NCI-H748 (cell line): ENCODE data around the gene LHPP.
A peak's percentile ranks its signal among the peaks of the same experiment; 100 is the strongest.

Experiments
- DNase-seq: peaks from one replicate; lab custom pipeline; 2025; ENCODE audit not compliant: unreplicated experiment; lab: John Stamatoyannopoulos, UW

LHPP gene

DNA sequence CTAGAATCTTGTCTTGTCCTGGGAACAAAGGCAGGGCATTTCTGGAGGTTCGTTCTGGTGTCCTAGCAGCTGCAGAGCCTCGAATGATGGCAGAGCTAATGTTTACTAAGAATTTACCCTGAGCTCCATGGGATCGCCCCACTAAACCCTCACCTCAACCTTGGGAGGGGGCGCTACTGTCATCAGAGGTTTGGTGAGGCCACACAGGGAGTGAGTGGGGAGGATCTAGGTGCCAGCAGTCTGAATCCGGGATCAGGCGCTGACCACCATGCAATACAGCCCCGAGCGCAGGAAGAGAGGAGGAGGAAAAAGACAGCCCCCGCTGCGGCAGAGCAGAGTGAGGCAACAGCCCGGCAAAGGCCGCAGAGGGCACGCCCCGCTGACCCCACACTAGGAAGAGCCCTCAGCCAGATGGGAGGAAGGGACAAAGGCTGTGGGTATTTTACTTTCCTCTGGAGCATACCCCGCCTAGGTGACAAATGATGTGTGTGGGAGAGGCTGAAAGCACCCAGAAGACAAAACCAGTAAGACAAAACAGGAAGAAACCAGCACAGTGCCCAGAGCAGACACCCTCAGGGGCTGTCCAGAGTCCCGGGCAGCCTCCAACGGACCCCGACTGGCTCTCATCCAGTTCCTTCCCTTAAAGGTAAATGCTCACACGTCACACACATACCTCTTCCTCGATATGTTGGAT is 179.1 kb downstream of the LHPP start:
- DNase-seq = no peak

DNA sequence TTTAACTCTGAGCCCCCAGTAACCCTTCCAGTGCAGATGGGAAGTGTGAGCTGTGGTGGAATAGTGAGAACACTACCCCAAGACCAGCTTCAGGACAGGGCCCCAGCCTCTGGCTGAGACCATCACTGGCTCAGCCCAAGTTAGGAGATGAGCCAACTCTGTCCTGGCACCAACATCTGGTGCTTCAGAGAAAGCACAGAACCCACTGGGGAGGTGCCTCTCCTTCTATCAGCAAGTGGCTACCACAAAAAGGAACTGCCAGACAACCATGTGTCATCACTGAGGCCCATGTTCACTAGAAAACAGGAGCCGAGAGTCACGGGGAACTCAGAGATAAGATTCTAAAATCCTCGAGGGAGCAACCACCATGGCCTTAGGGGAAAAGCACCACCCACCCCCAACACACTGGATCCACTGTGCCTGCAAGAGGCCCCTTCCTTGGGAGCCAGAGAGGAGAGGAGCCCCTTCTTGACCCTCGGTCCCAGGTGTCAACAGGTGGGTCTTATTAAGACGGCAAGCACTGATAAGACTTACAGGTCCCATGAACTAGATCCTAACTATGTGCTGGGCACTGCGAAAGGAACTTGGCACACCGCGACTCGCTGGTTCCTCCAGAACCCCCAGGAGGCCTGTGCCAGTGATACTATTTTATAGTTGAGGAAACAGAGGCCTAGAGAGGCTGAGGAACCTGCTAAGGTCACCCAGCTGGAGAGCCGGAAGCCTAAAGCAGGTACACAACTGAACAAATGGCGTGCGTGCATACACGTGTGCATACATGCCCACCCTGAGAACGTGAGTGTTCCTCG is 179.9 kb downstream of the LHPP start:
- DNase-seq = no peak

DNA sequence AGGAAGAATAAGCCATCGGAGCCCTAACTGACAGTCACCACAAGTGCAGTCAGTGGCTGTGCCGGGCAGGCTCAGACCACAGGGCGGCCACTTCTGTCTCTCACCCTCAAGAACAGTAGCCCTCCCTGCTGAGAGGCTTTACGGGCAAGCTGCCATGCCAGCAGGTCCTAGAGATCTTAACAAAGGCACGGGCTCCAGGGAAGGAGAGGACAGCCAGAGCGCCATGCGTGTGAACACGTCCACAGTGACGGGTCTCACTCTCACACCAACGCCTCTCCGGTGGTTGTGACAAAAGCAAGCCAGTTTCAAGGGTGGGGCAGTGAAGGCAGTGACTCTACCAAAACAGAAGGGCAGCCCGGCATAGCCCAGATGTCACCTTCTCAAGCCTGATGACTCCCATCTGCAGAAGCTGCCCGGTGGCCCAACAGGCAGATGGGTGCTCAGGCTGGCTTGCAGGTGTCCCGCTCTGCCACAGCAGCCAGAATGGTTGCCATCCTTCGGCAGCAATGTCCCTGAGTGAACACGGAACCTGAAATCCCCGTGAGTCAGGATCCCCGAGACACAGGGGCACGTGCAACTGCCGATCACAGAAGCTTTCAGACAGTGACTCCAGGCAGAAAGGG is 180.6 kb downstream of the LHPP start:
- no peak for DNase-seq

DNA sequence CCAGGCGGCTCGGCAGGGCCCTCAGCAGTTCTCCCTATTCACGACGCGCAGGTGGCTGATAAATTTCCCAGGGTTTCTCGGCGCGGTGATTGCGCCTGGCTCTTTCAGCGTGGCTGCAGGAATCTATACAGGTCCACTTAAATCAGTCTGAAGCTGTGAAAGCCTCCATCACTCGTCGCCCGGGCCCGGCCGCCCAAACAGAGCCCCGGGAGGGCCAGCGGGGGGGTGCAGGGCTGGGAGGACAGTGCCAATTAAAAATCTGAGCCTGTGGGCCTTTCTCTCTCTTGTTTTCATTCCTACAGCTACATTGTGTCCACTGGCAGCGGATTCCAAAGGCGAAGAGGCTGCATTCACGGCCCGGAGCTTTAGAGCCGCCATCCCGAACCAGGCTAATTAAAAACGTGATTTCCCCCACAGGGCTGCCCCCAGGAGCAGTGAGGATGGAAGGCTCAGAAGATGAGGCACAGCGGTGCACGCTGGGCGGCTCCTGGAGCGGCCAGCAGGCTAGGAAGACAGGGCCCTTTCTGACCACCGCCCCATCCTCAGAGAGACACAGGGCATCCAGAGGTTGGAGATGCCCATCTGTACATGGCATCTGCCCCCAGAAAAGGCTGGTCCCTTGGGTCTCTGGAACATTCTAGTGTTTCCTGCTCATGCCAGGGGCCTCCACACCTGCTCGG is 181.8 kb downstream of the LHPP start:
- no peak for DNase-seq

DNA sequence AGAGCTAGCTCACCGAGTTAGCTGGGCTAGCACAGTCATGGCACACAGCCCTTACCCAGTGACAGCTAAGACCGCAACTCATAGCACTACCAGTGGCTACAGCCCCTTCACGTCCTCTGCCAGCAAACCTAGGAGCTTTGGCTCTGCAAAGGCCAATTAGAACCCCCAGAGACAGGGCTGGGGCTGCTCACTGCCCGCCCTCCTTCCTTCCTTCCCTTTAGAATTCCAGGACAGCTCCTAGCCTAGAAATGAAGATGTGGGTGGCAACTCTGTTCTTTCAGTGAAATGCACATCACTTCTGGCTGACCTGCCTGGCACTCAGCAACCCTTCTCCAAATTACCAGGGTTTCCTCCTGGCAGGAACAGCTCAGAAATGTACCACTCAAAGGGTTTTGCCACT is 182.6 kb downstream of the LHPP start:
- no peak for DNase-seq

DNA sequence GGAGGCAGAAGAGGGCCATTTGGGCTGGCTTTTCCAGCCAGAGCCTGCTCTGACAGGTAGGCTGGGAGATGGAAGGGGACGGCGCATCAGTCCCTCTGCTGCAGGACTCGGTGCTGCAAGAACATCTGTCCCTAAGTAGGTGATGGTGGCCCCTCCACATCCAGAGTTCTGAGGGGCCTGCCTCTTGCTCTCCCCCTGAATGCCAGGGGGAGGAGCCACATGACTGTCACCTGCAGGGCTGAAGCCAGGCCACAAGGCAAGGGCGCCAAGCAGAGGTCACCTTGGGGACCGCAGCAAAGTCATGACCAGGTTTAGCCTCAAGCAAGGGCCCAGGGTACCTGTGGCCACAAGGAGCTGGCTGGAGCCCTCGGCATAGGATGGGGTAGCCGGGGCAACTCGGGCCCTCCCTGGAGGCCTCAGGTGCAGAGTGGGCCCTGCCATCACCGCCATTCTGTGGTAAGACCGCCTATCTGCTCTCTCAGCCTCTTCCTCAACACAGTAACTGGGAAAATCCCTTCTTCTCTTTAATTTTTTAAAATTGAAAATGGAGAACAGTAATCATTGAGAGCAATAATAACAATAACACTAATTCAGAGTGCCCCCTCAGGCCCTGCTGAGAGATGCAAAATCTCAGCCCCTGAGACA is 183.3 kb downstream of the LHPP start:
- DNase-seq = no peak

DNA sequence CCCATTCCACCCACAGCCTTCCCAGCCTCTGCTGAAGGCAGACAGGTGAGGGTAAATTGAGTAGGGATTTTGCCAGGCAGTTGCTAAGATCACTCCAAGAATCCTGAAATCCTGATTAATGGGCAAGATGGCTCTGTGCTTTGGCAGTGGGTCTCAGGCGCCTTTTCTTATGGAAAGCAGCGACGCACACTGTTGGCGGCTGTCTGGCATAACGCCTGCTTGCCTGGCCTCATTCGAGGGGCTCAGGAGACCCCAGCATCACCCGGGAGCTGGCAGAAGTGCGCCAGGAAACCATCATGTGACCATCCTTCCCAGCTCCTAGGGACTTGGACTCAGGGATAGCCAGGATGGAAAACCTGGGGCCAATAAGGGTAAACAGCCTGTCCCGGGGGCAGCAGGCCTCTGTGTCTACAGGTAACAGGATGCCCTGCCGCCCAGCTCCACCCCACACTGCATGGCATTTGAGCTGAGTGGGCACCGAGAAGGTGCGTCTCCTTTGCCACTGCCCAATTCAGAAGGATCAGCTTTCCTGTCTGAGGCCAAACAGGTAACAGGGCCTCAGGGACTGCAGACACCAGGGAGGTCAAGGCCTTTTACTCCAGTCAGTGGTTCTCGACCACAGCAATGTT is 184.0 kb downstream of the LHPP start:
- DNase-seq = no peak

DNA sequence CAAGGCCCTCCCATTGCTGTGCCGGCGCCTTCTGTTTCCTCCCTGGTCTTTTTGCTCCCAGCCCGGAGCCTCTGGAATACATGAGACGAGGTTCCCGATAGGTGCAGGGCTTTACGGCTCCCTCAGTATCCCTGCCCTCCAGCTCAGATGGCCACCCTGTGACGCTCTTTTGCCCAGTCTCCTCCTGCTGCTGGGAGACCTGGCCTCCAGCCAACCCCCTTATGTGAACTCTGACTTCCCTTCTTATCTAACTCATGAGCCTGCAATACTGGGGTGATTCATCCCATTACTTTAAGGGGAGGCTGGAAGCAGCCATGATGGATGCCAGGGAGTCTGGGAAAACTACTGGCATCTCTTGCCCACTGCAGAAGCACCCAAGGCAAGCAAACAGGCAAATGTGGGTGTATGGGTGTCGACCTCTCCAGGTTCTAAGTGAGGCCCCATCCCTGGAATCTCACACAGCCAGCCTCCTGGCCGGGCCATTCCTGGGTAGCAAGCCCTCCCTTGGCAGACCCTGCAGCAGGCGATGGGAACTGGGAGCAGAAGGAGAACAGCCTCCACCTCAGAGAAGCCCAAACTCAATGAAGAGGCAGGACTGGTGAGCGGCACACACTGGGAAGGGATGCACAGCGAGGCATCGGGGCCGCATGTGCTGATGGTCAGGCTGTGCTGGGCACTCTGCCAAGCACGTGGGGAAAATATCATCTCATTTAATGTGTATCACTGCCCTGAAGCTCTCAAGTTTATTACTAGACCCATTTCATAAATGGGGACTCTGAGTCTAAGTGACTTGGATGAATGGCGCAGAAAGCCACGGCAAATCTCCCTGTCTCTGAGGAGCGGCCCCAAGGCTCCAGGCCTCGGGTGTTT is 185.1 kb downstream of the LHPP start:
- no peak for DNase-seq

DNA sequence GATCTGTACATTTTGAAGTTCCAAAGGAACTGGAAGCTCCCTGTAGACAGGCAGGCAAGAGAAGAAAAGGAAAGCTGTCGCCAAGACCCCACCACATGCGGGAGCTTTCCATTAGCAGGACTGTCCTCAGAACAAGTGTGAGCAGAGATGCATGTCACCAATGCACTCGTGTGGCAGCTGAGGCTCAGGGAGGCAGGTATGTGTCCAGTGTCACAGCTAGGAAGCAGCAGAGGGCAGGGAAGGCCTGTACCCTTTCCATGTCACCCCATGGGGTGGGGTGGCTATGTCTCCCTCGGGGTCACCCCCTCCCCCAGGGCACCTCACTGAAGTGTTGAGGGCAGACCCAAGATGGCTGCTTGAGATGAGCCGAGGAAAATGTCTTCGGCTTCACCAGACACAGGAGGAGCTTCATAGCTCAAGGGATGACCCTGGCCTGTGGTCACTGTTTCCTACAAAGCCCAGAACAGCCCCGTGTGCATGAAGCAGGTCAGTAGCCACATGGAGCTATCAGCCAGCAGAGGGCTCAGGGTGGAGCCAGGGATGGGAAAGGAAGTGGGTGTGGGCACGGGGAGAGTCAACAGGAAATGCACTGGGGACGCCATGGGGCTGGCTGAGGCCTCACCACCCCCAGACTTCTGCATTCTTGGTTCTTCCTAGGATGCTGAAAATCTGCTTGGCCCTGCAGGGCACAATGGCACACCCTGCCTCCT is 186.0 kb downstream of the LHPP start:
- peak; percentile 16 for DNase-seq

DNA sequence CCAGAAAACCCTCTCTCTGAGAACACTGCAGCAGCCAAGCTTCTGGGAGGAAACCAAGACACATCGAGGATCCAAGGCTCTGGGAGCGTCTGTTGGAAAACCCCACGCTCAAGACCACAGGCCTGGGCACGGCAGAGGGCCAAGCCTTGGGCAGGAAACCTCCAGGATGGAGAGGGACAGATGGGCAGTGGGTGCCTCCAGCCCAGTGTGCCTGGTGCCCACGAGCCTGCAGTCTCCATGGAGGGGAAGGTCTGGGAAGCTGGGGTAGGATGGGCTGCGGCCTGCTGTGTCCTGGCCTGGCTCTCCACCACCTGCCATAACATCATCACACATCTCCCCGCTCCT is 186.5 kb downstream of the LHPP start:
- DNase-seq = no peak

DNA sequence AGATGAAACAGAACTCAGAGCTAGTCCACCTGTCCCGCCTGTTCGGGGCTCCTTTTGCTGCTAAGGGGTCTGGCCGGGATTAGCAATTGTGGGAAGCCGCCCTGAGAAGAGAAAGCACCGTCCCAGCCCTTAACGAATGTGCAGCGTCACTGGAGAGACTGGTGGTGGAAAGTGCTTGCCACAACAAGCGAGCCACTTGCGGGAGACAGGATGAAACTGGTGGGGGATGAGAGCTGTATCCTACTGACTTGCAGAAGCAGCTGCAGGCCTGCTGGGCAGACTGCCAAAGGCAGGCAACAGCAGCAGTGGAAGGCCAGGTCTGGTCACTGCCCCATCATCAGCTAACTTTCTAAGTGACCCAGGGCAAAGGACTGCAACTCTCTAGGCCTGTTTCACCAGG is 187.1 kb downstream of the LHPP start:
- DNase-seq = peak; percentile 62

DNA sequence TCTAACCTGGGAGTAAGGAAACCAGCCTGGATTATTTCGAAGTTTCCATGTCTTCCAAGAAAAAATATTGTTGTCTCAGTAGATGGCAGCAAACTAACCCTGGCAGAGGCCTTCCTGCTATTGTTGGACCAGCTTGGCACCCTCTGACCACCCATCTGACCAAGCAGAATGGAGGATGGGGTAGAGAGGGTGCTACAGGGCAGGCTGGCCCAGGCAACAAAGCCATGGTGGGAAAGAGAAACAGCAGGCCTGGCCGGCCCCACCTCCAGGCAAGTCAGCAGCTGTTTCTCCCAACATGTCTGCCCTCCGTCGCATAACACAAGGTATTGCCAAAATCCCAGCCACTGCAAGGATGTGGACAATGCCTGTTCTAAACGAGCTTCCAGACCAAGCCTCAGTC is 187.6 kb downstream of the LHPP start:
- DNase-seq = no peak

DNA sequence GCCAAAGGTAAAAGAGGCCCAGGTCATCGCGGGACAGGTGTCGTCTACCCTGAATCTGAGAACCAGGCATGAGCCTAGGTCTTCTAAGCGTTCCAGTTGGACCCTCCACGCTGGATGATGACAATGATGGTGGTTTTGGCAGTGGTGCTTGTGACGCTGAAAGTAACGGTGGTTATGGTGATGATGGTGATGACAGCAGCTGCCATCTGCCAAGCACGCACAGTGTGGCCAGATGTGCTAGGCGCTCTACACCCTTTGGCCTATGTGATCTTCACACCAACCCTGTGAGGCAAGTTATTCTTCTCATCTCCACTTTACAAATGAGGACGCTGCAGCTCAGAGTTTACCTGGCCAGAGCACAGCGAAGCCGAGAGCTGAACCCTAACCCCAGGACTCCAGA is 188.6 kb downstream of the LHPP start:
- DNase-seq = no peak

DNA sequence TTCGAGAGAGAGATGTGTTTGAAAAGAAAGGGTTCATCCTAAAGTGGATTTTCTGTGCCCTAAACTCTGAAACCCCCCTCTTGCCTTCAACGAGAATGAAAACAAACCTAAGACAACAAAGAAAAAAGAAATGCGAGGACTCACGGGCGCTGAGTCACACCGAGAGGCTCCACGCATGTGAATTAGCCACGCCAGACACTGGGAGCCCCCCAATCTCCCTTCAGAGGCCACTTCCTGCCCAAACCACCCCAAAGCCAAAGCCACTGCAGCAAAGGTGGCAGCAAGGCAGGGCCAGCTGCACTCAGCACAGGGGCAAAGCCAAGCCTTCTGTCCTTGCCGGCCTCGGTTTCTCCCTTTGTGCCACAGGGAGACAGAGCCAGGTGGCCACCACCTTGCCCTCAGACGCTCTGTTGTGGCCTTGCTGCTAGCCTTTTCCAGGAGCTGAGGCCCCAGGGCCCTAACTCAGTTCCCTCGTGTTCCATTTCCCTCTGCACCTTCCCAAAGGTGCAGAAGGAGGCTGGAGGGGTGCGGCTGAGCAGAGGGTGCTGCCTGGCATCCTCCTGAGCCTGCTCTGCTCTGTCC is 189.3 kb downstream of the LHPP start:
- DNase-seq = no peak

DNA sequence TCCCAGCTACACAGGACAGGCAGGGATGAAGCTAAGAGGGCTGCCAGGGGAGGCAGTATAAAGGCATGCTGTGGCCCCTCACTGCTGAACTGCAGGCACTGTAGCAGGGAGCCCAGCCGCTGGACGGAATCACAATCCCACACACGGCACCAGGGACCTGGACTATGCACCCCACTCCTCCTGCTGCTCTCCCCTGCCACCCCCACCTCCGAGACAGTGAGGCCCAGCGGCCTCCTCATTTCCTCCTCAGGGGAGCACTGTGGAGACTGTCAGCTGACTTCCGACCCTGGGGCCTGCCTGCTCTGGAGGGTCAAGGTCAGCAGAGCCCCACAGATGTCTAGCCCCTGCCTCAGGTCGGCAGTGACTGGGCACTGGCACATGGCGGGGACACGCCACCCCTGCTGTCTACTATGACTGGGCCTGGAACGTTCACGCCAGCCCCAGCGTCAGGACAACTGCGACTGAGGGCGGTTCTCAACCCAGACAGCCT is 189.8 kb downstream of the LHPP start:
- DNase-seq = no peak

DNA sequence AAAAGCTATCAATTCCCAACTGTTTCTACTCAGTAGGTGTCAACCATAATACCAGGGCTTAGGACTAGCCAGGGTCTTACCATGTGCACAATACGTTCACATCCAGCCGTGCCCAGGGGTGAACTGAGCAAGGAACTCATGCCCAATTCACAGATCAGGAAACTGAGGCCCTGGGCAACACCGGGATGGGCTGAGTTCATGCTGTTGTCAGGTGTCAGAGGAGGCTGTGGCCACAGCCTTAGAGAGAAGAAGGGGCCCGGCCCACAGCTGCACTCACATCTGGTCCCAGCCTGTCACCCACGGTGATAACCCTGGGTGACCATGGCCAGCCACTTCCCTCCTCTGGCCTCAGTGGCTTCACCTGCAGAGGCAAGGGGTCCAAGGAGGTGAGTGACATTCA is 190.6 kb downstream of the LHPP start:
- no peak for DNase-seq

DNA sequence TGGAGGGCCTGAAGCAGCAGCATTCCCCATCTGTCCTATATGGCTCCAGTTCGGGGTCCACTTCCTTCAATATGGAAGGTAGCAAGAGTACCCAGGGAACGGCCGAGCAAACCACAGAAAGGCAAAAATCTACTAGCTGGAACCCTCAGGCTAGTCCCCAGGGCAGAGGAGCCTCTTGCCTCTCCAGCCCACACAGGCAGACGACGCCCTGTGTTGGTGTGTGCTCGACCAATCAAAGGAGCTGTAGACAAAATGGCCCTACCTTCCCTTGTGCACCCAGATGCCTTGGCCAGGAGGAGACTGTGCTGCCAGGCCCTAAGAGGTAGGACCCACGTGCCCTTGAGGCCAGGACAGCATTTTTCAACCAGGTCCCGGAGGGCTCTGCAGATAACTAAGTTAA is 191.1 kb downstream of the LHPP start:
- DNase-seq = no peak

DNA sequence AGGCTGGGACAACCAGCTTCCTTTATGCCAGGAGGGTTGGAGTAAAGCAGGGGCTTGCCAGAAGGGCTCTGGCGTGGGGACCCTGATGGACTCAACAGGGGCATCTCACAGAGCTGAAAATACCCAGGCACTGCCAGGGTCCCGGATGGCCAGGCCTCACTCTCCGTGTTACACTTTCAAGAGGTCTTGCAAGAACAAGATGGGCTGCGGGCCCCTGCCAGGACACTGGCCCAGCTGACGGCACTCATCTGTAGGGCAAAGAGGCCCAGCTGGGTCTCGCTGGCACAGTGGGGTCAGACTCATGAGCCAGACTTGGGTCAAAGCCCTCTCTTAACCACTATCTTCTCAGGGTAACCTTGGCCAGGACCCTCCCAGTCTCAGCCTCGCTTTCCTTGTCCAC is 191.7 kb downstream of the LHPP start:
- DNase-seq = no peak
